ENCODE results near the gene FBN2. TPM values are rescaled to one million over a fixed set of nuclear protein-coding genes. Genes with fewer than 3 reads are reported as not detected.
"Not testable (repeated sequence)": the region's sequence is repeated elsewhere in the genome, so short reads cannot be mapped to it uniquely, and the experiment has no call there.

Gene FBN2
- total RNA-seq, 1 donor from 2014 or later: 25.2 TPM

GRCh38 chr5:128466980-128467379 lies 71.1 kb downstream of the FBN2 start:
- Histone ChIP-seq H3K4me3 (ENCODE audit: low read depth, low read length) (no peak overlapping the region), H3K36me3 (ENCODE audit: control insufficient read depth, insufficient read depth, low read length) (no peaks in the 10 kb centered on the region), H3K27me3 (ENCODE audit: control insufficient read depth, insufficient read depth, low read length) (no peaks in the 10 kb centered on the region)
- DNase-seq (ENCODE audit: low read depth): no peak
- no peak for TF ChIP-seq CTCF (IDR thresholded peaks at IDR 0.05; ENCODE audit: insufficient read depth, low read length, poor library complexity, severe bottlenecking)

GRCh38 chr5:128466554-128466953 lies 71.5 kb downstream of the FBN2 start:
- no peaks in the 10 kb centered on the region for H3K36me3 ChIP-seq (ENCODE audit: control insufficient read depth, insufficient read depth, low read length)
- H3K27me3 ChIP-seq (ENCODE audit: control insufficient read depth, insufficient read depth, low read length): no peaks in the 10 kb centered on the region
- no peak for DNase-seq (ENCODE audit: low read depth)
- no peak for TF ChIP-seq CTCF (IDR thresholded peaks at IDR 0.05; ENCODE audit: insufficient read depth, low read length, poor library complexity, severe bottlenecking)
- no peak overlapping the region for H3K4me3 ChIP-seq (ENCODE audit: low read depth, low read length)

- no peak for TF ChIP-seq CTCF (IDR thresholded peaks at IDR 0.05; ENCODE audit: insufficient read depth, low read length, poor library complexity, severe bottlenecking)
- no peak for DNase-seq (ENCODE audit: low read depth)
- Histone ChIP-seq H3K27me3 (ENCODE audit: control insufficient read depth, insufficient read depth, low read length) (no peaks in the 10 kb centered on the region), H3K4me3 (ENCODE audit: low read depth, low read length) (no peak overlapping the region), H3K36me3 (ENCODE audit: control insufficient read depth, insufficient read depth, low read length) (no peaks in the 10 kb centered on the region)
Observed at GRCh38 chr5:128464596-128464995, 73.4 kb downstream of the FBN2 start.

GRCh38 chr5:128462330-128462729 lies 75.7 kb downstream of the FBN2 start:
- TF ChIP-seq CTCF (IDR thresholded peaks at IDR 0.05; ENCODE audit: insufficient read depth, low read length, poor library complexity, severe bottlenecking): no peak
- Histone ChIP-seq H3K4me3 (ENCODE audit: low read depth, low read length) (no peak overlapping the region), H3K36me3 (ENCODE audit: control insufficient read depth, insufficient read depth, low read length) (no peaks in the 10 kb centered on the region), H3K27me3 (ENCODE audit: control insufficient read depth, insufficient read depth, low read length) (no peaks in the 10 kb centered on the region)
- DNase-seq (ENCODE audit: low read depth): no peak

GRCh38 chr5:128457147-128457915 lies 80.7 kb downstream of the FBN2 start:
- H3K36me3 ChIP-seq (ENCODE audit: control insufficient read depth, insufficient read depth, low read length); H3K27me3 ChIP-seq (ENCODE audit: control insufficient read depth, insufficient read depth, low read length); H3K4me3 ChIP-seq (ENCODE audit: low read depth, low read length); DNase-seq (ENCODE audit: low read depth): not testable (repeated sequence)

GRCh38 chr5:128455841-128456361 lies 82.1 kb downstream of the FBN2 start:
- Histone ChIP-seq H3K27me3 (ENCODE audit: control insufficient read depth, insufficient read depth, low read length) (no peaks in the 10 kb centered on the region), H3K4me3 (ENCODE audit: low read depth, low read length) (no peak overlapping the region), H3K36me3 (ENCODE audit: control insufficient read depth, insufficient read depth, low read length) (no peaks in the 10 kb centered on the region)
- no peak for TF ChIP-seq CTCF (IDR thresholded peaks at IDR 0.05; ENCODE audit: insufficient read depth, low read length, poor library complexity, severe bottlenecking)
- DNase-seq (ENCODE audit: low read depth): no peak

All from kidney epithelial cell (primary cell).